Naive thymus-derived CD4-positive, alpha-beta T cell (primary cell): ENCODE data around the gene VWA1. TPM values are rescaled to one million over a fixed set of nuclear protein-coding genes. Genes with fewer than 3 reads are reported as not detected.
"Not testable (repeated sequence)": the region's sequence is repeated elsewhere in the genome, so short reads cannot be mapped to it uniquely, and the experiment has no call there.

Source experiments
- ATAC-seq: fragments of 150-1000 bp; cut with Tn5 transposase; 2 replicates; pipeline ENCODE4 v1.10.0; 2021; ENCODE audit warnings: mild to moderate bottlenecking, moderate library complexity
- CTCF ChIA-PET: fragments of 350-600 bp; sonication (Branson Sonifier 250); formaldehyde crosslinking; loops from one replicate; lab custom pipeline; 2021; ENCODE audit warnings: antibody characterized with exemption; lab: Charles Lee
- POLR2A ChIA-PET: fragments of 350-600 bp; sonication (Branson Sonifier 250); formaldehyde crosslinking; loops from one replicate; lab custom pipeline; 2021; ENCODE audit warnings: antibody characterized with exemption, inconsistent platforms; lab: Charles Lee
- DNase-seq, 9 donors: peaks; one replicate each; pipeline versions ENCODE4 v3.0.0 to v3.0.0-alpha.2; 2020 to 2022; ENCODE audit warnings: mixed read lengths in 1 of 9
- H3K27ac ChIP-seq: one replicate; pipeline ENCODE4 v1.7.0; 2013; ENCODE audit warnings: mild to moderate bottlenecking, low read depth, low read length, moderate library complexity
- H3K27me3 ChIP-seq, 2 donors: one replicate each; pipeline ENCODE4 v1.7.0; 2013; ENCODE audit warnings: low read length in 2 of 2, mild to moderate bottlenecking in 2 of 2, moderate library complexity in 2 of 2; ENCODE audit not compliant: control insufficient read depth in 2 of 2, insufficient read depth in 2 of 2
- H3K36me3 ChIP-seq, 3 experiments: 1 replicate in 2 of 3; 2 replicates in 1 of 3; pipeline ENCODE4 v1.7.0; 2013; ENCODE audit warnings: low read length in 3 of 3, mild to moderate bottlenecking in 3 of 3, moderate library complexity in 1 of 3; ENCODE audit not compliant: insufficient read depth in 3 of 3, control insufficient read depth in 2 of 3
- H3K4me1 ChIP-seq, 2 donors: one replicate each; pipeline ENCODE4 v1.7.0; 2013; ENCODE audit warnings: low read length in 2 of 2, mild to moderate bottlenecking in 2 of 2, moderate library complexity in 1 of 2; ENCODE audit not compliant: control insufficient read depth in 2 of 2, insufficient read depth in 2 of 2
- H3K4me3 ChIP-seq: 2 replicates; pipeline ENCODE4 v1.7.0; 2013; ENCODE audit warnings: mild to moderate bottlenecking, low read length
- H3K9me3 ChIP-seq, 3 experiments: 1 replicate in 2 of 3; 2 replicates in 1 of 3; pipeline ENCODE4 v1.7.0; 2013; ENCODE audit warnings: low read length in 3 of 3; ENCODE audit not compliant: control insufficient read depth in 2 of 3
- H3K27ac Mint-ChIP-seq, 9 donors: one replicate each; pipeline ENCODE4 v1.8.0; 2020 to 2022; ENCODE audit warnings: mixed read lengths in 9 of 9, mild to moderate bottlenecking in 8 of 9, moderate library complexity in 5 of 9, inconsistent platforms in 2 of 9
- H3K27me3 Mint-ChIP-seq, 5 donors: one replicate each; pipeline ENCODE4 v1.8.0; 2021 to 2022; ENCODE audit warnings: mixed read lengths in 5 of 5, mild to moderate bottlenecking in 1 of 5
- H3K36me3 Mint-ChIP-seq, 5 donors: one replicate each; pipeline ENCODE4 v1.8.0; 2020 to 2022; ENCODE audit warnings: mixed read lengths in 5 of 5, mild to moderate bottlenecking in 3 of 5, inconsistent platforms in 1 of 5
- H3K4me1 Mint-ChIP-seq, 7 donors: one replicate each; pipeline ENCODE4 v1.8.0; 2020 to 2022; ENCODE audit warnings: mixed read lengths in 7 of 7, mild to moderate bottlenecking in 3 of 7, inconsistent platforms in 1 of 7
- H3K4me3 Mint-ChIP-seq, 10 donors: one replicate each; pipeline ENCODE4 v1.8.0; 2020 to 2022; ENCODE audit warnings: mild to moderate bottlenecking in 10 of 10, mixed read lengths in 10 of 10, moderate library complexity in 6 of 10, inconsistent platforms in 2 of 10
- H3K9me3 Mint-ChIP-seq, 11 donors: one replicate each; pipeline ENCODE4 v1.8.0; 2020 to 2022; ENCODE audit warnings: mixed read lengths in 11 of 11, mild to moderate bottlenecking in 4 of 11, inconsistent platforms in 1 of 11, moderate library complexity in 1 of 11
- intact Hi-C, 2 donors: fragments of 100-400 bp; cut with micrococcal nuclease; formaldehyde crosslinking; loops; one replicate each; pipeline ENCODE4 v1.15.1; 2023
- polyA plus RNA-seq, 2 donors: library from polyadenylated mRNA; unstranded; fragments of 300-500 nt; fragmentation: Illumina TruSeq; gene quantifications; one replicate each; pipeline ENCODE4 v1.2.3, GENCODE V29; 2021
- total RNA-seq, 6 experiments: library from RNA in 5 of 6; stranded (reverse) in 5 of 6; gene quantifications; 1 replicate in 5 of 6; 2 replicates in 1 of 6; pipeline ENCODE4 v1.2.3 and lab custom pipeline; 2021 to 2026

Gene VWA1
- total and polyA plus RNA-seq, 7 experiments from 2014 or later = 0.15 to 1.2 TPM; not detected in 5

GRCh38 chr1:1485755-1486317 lies 50.3 kb downstream of the VWA1 start:
- H3K27ac ChIP-seq, DNase-seq, H3K9me3 ChIP-seq, H3K4me1 ChIP-seq, H3K27me3 ChIP-seq, CTCF ChIA-PET, H3K4me3 ChIP-seq, ATAC-seq, H3K4me1 Mint-ChIP-seq, intact Hi-C loops, POLR2A ChIA-PET, H3K9me3 Mint-ChIP-seq, H3K27me3 Mint-ChIP-seq, H3K4me3 Mint-ChIP-seq, H3K27ac Mint-ChIP-seq: not testable (repeated sequence)
- H3K36me3 Mint-ChIP-seq = peaks cover 0 to 16% (median 0%) of the 10 kb centered on the region in 5 donors
- H3K36me3 ChIP-seq = peaks cover 0 to 74% (median 8%) of the 10 kb centered on the region in 3 experiments

- no peaks in the 10 kb centered on the region for H3K27me3 ChIP-seq
- ATAC-seq = no peak
- POLR2A ChIA-PET = interaction anchor here (0.7 kb wide), 1 partner anchor 23 kb away, joined by 3 read pairs; no protein-coding TSS in a partner anchor
Observed at GRCh38 chr1:1487701-1488100, 52.2 kb downstream of the VWA1 start.

GRCh38 chr1:1489231-1489630 lies 53.7 kb downstream of the VWA1 start:
- ATAC-seq = no peak
- Histone ChIP-seq H3K4me3 (no peak overlapping the region), H3K36me3 (peaks cover 0 to 75% (median 5%) of the 10 kb centered on the region in 3 experiments), H3K27ac (no peak overlapping the region), H3K9me3 (peaks cover 0 to 13% (median 0%) of the 10 kb centered on the region in 3 experiments), H3K27me3 (no peaks in the 10 kb centered on the region), H3K4me1 (no peaks in the 10 kb centered on the region)
- H3K4me1 Mint-ChIP-seq = no peaks in the 10 kb centered on the region
- H3K27ac Mint-ChIP-seq = no peak overlapping the region
- CTCF ChIA-PET = no interaction called here
- POLR2A ChIA-PET = no interaction called here
- no peaks in the 10 kb centered on the region for H3K27me3 Mint-ChIP-seq
- intact Hi-C loops = no loop called here
- no peak overlapping the region for H3K4me3 Mint-ChIP-seq
- H3K9me3 Mint-ChIP-seq = peaks cover 0 to 16% (median 7%) of the 10 kb centered on the region in 11 donors
- DNase-seq = no peak
- H3K36me3 Mint-ChIP-seq = peaks cover 5 to 40% (median 21%) of the 10 kb centered on the region in 5 donors

More at GRCh38 chr1:1487701-1488100, 52.2 kb downstream of the VWA1 start:
- Mint-ChIP-seq H3K9me3 (peaks cover 0 to 4% (median 0%) of the 10 kb centered on the region in 11 donors), H3K36me3 (peaks cover 0 to 29% (median 9%) of the 10 kb centered on the region in 5 donors), H3K4me3 (no peak overlapping the region), H3K4me1 (no peaks in the 10 kb centered on the region), H3K27ac (no peak overlapping the region), H3K27me3 (no peaks in the 10 kb centered on the region)
- intact Hi-C loops = no loop called here
- CTCF ChIA-PET = no interaction called here
- H3K27ac ChIP-seq = no peak overlapping the region
- H3K9me3 ChIP-seq = peaks cover 0 to 7% (median 0%) of the 10 kb centered on the region in 3 experiments
- H3K36me3 ChIP-seq = peaks cover 0 to 79% (median 6%) of the 10 kb centered on the region in 3 experiments
- no peak for DNase-seq
- H3K4me1 ChIP-seq = no peaks in the 10 kb centered on the region
- H3K4me3 ChIP-seq = no peak overlapping the region

- H3K27ac Mint-ChIP-seq = no peak overlapping the region
- no peaks in the 10 kb centered on the region for H3K4me1 ChIP-seq
- no peak for ATAC-seq
- no peaks in the 10 kb centered on the region for H3K27me3 ChIP-seq
- no peaks in the 10 kb centered on the region for H3K4me1 Mint-ChIP-seq
- peaks cover 0 to 16% (median 7%) of the 10 kb centered on the region in 11 donors for H3K9me3 Mint-ChIP-seq
- H3K4me3 Mint-ChIP-seq = no peak overlapping the region
- DNase-seq = no peak
- no peak overlapping the region for H3K27ac ChIP-seq
- H3K36me3 Mint-ChIP-seq = peaks cover 5 to 45% (median 21%) of the 10 kb centered on the region in 5 donors
- intact Hi-C loops = no loop called here
- POLR2A ChIA-PET = no interaction called here
- peaks cover 0 to 71% (median 5%) of the 10 kb centered on the region in 3 experiments for H3K36me3 ChIP-seq
- CTCF ChIA-PET = no interaction called here
- H3K27me3 Mint-ChIP-seq = no peaks in the 10 kb centered on the region
- H3K4me3 ChIP-seq = no peak overlapping the region
- H3K9me3 ChIP-seq = peaks cover 0 to 13% (median 0%) of the 10 kb centered on the region in 3 experiments
Observed at GRCh38 chr1:1489861-1490260, 54.4 kb downstream of the VWA1 start.

GRCh38 chr1:1490633-1491230 lies 55.2 kb downstream of the VWA1 start:
- ChIA-PET POLR2A (no interaction called here), CTCF (no interaction called here)
- Mint-ChIP-seq H3K27me3 (no peaks in the 10 kb centered on the region), H3K9me3 (peaks cover 0 to 16% (median 7%) of the 10 kb centered on the region in 11 donors), H3K4me1 (no peaks in the 10 kb centered on the region), H3K36me3 (peaks cover 5 to 45% (median 21%) of the 10 kb centered on the region in 5 donors), H3K4me3 (no peak overlapping the region), H3K27ac (no peak overlapping the region)
- Histone ChIP-seq H3K27ac (no peak overlapping the region), H3K4me3 (no peak overlapping the region), H3K27me3 (no peaks in the 10 kb centered on the region), H3K36me3 (peaks cover 0 to 75% (median 5%) of the 10 kb centered on the region in 3 experiments), H3K4me1 (no peaks in the 10 kb centered on the region), H3K9me3 (peaks cover 0 to 13% (median 0%) of the 10 kb centered on the region in 3 experiments)
- ATAC-seq = no peak
- no peak for DNase-seq
- intact Hi-C loops = no loop called here

GRCh38 chr1:1491601-1492000 lies 56.1 kb downstream of the VWA1 start:
- H3K36me3 ChIP-seq = peaks cover 0 to 75% (median 5%) of the 10 kb centered on the region in 3 experiments
- H3K27ac ChIP-seq = no peak overlapping the region
- H3K4me3 ChIP-seq = no peak overlapping the region
- ATAC-seq (no peak), DNase-seq (no peak)
- H3K4me1 ChIP-seq = no peaks in the 10 kb centered on the region
- H3K27me3 Mint-ChIP-seq = no peaks in the 10 kb centered on the region
- H3K27me3 ChIP-seq = no peaks in the 10 kb centered on the region
- H3K36me3 Mint-ChIP-seq = peaks cover 5 to 45% (median 21%) of the 10 kb centered on the region in 5 donors
- ChIA-PET POLR2A (no interaction called here), CTCF (no interaction called here)
- no peak overlapping the region for H3K27ac Mint-ChIP-seq
- H3K9me3 Mint-ChIP-seq = peaks cover 0 to 16% (median 7%) of the 10 kb centered on the region in 11 donors
- no peak overlapping the region for H3K4me3 Mint-ChIP-seq
- H3K4me1 Mint-ChIP-seq = no peaks in the 10 kb centered on the region
- intact Hi-C loops = no loop called here
- peaks cover 0 to 13% (median 0%) of the 10 kb centered on the region in 3 experiments for H3K9me3 ChIP-seq
